Right atrium auricular region (tissue), 2 donors: ENCODE data around the gene NPIPB9. TPM values are rescaled to one million over a fixed set of nuclear protein-coding genes. Genes with fewer than 3 reads are reported as not detected.

ENCODE experiments used
- DNase-seq: peaks from one replicate; pipeline ENCODE4 v3.0.0-alpha.2; 2019; ENCODE audit warnings: low spot score
- H3K27ac ChIP-seq, 2 donors: fragments of 200-600 bp; sonication (generic); 1 replicate in 1 of 2; 2 replicates in 1 of 2; pipeline ENCODE4 v1.5.1; 2016 to 2019
- H3K27me3 ChIP-seq, 2 donors: fragments of 200-600 bp; sonication (generic); one replicate each; pipeline versions ENCODE4 v1.5.1 to v1.6.0; 2017 to 2019
- H3K36me3 ChIP-seq: fragments of 200-600 bp; sonication (generic); one replicate; pipeline ENCODE4 v1.5.1; 2016
- H3K4me1 ChIP-seq, 2 donors: fragments of 200-600 bp; sonication (generic); one replicate each; pipeline versions ENCODE4 v1.5.1 to v1.6.0; 2017 to 2019
- H3K4me3 ChIP-seq, 2 donors: fragments of 200-600 bp; sonication (generic); 1 replicate in 1 of 2; 2 replicates in 1 of 2; pipeline ENCODE4 v1.5.1; 2017 to 2019; ENCODE audit warnings: mild to moderate bottlenecking in 1 of 2, moderate library complexity in 1 of 2
- H3K9me3 ChIP-seq, 2 donors: fragments of 200-600 bp; sonication (generic); one replicate each; pipeline ENCODE4 v1.5.1; 2019
- CTCF ChIP-seq, 2 donors: fragments of 200-600 bp; sonication (generic); IDR thresholded peaks; one replicate each; pipeline ENCODE4 v1.5.1; 2019; ENCODE audit warnings: antibody characterized with exemption in 2 of 2
- microRNA-seq, 2 donors: library from miRNA; unstranded; fragments of <30 nt; microRNA quantifications; one replicate each; pipeline ENCODE4, GENCODE V29; 2016 to 2017; ENCODE audit warnings: borderline number of aligned reads in 2 of 2, borderline replicate concordance in 1 of 2
- total RNA-seq, 2 donors: library from RNA; depleted of rRNA; stranded (reverse); fragments of >200 nt; gene quantifications; one replicate each; pipeline ENCODE4 v1.1.0, GENCODE V29; 2016

NPIPB9 gene
- total RNA-seq, 2 donors from 2014 or later, result 0.70 TPM; not detected in 1

GRCh38 chr16:28821874-28822519, 70.4 kb downstream of the NPIPB9 start:
- Histone ChIP-seq H3K27me3 (no peaks in the 10 kb centered on the region), H3K9me3 (no peaks in the 10 kb centered on the region), H3K4me3 (peak overlapping the region; percentile 92 to 99), H3K27ac (peak overlapping the region; percentile 99), H3K4me1 (peaks cover 0 to 28% of the 10 kb centered on the region in 2 donors), H3K36me3 (peaks cover 17% of the 10 kb centered on the region)
- TF ChIP-seq CTCF (IDR thresholded peaks at IDR 0.05), result no peak
- no peak for DNase-seq

Small RNA genes within 50 kb of the gene (microRNA-seq; reads per million reads assigned to microRNA genes)
- 0 reads per million in 2 donors for gene MIR6862-2

Other genes starting within 250 kb of the NPIPB9 start
- gene IL27, start 245.0 kb upstream of the NPIPB9 start, total RNA-seq, result not detected
- 10 to 100 TPM; 12.4 to 26.9 TPM for gene NUPR1, start 212.8 kb upstream of the NPIPB9 start, total RNA-seq
- 10 to 100 TPM; 14.2 to 21.8 TPM for gene SGF29, start 197.9 kb upstream of the NPIPB9 start, total RNA-seq
- gene SULT1A2, start 154.7 kb upstream of the NPIPB9 start, total RNA-seq, result 1 to 10 TPM; 1.9 to 2.7 TPM
- gene SULT1A1, start 141.7 kb upstream of the NPIPB9 start, total RNA-seq, result 10 to 100 TPM; 37.9 to 38.1 TPM
- not detected for gene NPIPB8, start 113.7 kb upstream of the NPIPB9 start, total RNA-seq
- 100 to 1,000 TPM; 161 to 202 TPM for gene EIF3C, start 40.3 kb upstream of the NPIPB9 start, total RNA-seq
- 10 to 100 TPM; 26.0 to 55.1 TPM for gene ATXN2L, start 71.2 kb downstream of the NPIPB9 start, total RNA-seq
- 100 to 1,000 TPM; 122 to 165 TPM for gene TUFM, start 94.6 kb downstream of the NPIPB9 start, total RNA-seq
- 10 to 100 TPM; 31.9 to 36.7 TPM for gene SH2B1, start 112.1 kb downstream of the NPIPB9 start, total RNA-seq
- under 1 TPM in 1 of 2 donors, not detected in 1; 0.26 TPM for gene ATP2A1, start 126.7 kb downstream of the NPIPB9 start, total RNA-seq
- 10 to 100 TPM; 18.2 to 22.5 TPM for gene RABEP2, start 173.5 kb downstream of the NPIPB9 start, total RNA-seq
- gene CD19, start 180.2 kb downstream of the NPIPB9 start, total RNA-seq, result under 1 TPM in 1 of 2 donors, not detected in 1; 0.24 TPM
- gene NFATC2IP, start 199.2 kb downstream of the NPIPB9 start, total RNA-seq, result 10 to 100 TPM; 10.6 to 13.0 TPM
- gene SPNS1, start 223.0 kb downstream of the NPIPB9 start, total RNA-seq, result 10 to 100 TPM; 11.9 to 12.8 TPM
- gene LAT, start 233.3 kb downstream of the NPIPB9 start, total RNA-seq, result 1 to 10 TPM in 1 of 2 donors, under 1 TPM in 1; 0.98 to 1.3 TPM